ENCODE data around the gene SLC6A18. TPM values are rescaled to one million over a fixed set of nuclear protein-coding genes. Genes with fewer than 3 reads are reported as not detected.

Gene SLC6A18
- total RNA-seq, result not detected

DNA sequence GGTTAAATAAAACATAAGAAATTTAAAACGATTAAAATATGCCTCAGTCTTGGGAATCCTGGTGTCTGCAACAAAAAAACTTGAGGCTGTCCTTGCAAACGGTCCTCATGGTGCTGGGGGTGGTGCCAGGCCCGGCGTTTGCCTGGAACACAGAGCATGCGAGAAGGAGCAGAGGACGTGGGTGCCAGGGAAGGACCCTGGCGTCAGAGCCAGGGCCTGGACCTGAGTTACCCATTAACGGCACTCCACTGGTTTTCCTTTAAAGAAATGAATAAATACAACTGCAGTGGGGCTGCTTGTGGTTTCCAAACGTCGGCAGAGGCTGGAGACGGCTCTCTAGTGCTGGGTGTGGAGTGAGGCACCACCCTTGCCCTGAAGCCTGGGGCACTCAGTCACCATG, at the start of gene SLC6A18:
Gene SLC6A18, plus strand, starts transcription at position 301 of the 400 bp plus-strand sequence. Its CDS starts 97 bp downstream, at position 398.
- intact Hi-C loops (cut with DNase I), result no loop called here
- Histone ChIP-seq H3K9me3 (no peaks in the 10 kb centered on the region), H3K4me1 (no peaks in the 10 kb centered on the region), H3K27me3 (no peaks in the 10 kb centered on the region), H3K4me3 (replicated peaks in 1 of 3) (no peak within 1 kb of the TSS), H3K36me3 (no peaks in the 10 kb centered on the region), H3K27ac (no peak within 1 kb of the TSS)
- no peak for DNase-seq
- TF ChIP-seq POLR2A (IDR thresholded peaks at IDR 0.05) (no peak), CTCF (IDR thresholded peaks at IDR 0.05) (no peak)
- 71 to 79% methylated on average over 11 of the region's 11 CpGs for WGBS, 2 donors

DNA sequence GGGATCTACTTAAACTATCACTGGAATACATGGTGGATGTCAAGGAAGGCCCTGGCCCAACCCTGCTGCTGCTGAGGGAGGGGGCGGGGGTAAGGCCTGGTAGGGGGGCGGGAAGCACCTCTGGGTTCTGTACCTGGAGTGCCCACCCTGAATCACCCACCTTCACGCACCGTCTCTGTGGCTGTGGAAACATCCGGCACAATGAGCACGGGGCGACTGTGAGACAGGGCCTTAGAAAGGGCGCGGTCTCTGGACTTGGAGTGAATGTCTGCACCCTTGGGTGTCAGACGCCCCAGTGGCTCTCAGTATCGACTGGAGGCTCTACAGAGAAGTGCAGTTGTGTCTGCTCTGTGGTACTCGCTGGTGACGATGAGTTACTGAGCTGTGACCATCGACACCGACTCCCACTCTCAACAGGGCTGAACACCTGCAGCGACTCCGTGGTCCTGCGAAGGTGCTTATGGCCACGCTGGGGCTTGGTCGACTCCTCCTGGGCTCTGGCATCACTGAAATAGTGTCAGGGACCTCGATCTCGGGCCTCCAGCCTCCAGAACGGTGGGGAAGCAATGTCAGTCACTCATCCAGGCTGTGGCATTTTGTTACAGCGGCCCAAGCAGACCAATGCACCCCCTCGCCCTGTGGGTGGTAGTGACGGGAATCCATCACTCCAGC, 49.2 kb upstream of the SLC6A18 start:
- WGBS, 2 donors, result 81 to 82% methylated on average over 14 to 22 of the region's 26 CpGs
- H3K36me3 ChIP-seq, result no peaks in the 10 kb centered on the region
- TF ChIP-seq POLR2A (IDR thresholded peaks at IDR 0.05) (no peak), CTCF (IDR thresholded peaks at IDR 0.05) (no peak)
- DNase-seq, result peak in 1 of 2 donors; percentile 1
- peaks cover 0 to 6% of the 10 kb centered on the region in 2 donors for H3K4me1 ChIP-seq
- no peaks in the 10 kb centered on the region for H3K27me3 ChIP-seq
- H3K9me3 ChIP-seq, result no peaks in the 10 kb centered on the region
- no peak overlapping the region for H3K27ac ChIP-seq
- H3K4me3 ChIP-seq (replicated peaks in 1 of 3), result no peak overlapping the region
- intact Hi-C loops (cut with DNase I), result loop anchor here (10.0 kb wide), 1 partner anchor 171 kb away; the partner anchor contains the start of gene NKD2

GRCh38 chr5:1176473-1177391, 48.4 kb upstream of the SLC6A18 start:
- H3K27me3 ChIP-seq, result no peaks in the 10 kb centered on the region
- no peak overlapping the region for H3K4me3 ChIP-seq (replicated peaks in 1 of 3)
- intact Hi-C loops (cut with DNase I), result loop anchor here (10.0 kb wide), 1 partner anchor 172 kb away; the partner anchor contains the start of gene NKD2
- peaks cover 0 to 6% of the 10 kb centered on the region in 2 donors for H3K4me1 ChIP-seq
- no peak overlapping the region for H3K27ac ChIP-seq
- no peak for DNase-seq
- TF ChIP-seq POLR2A (IDR thresholded peaks at IDR 0.05) (no peak), CTCF (IDR thresholded peaks at IDR 0.05) (no peak)
- 82 to 88% methylated on average over 33 to 36 of the region's 42 CpGs for WGBS, 2 donors
- no peaks in the 10 kb centered on the region for H3K36me3 ChIP-seq
- H3K9me3 ChIP-seq, result no peaks in the 10 kb centered on the region

- no peak for TF ChIP-seq POLR2A (IDR thresholded peaks at IDR 0.05)
- no peak for TF ChIP-seq CTCF (IDR thresholded peaks at IDR 0.05)
- H3K9me3 ChIP-seq, result no peaks in the 10 kb centered on the region
- no peak for DNase-seq
- no peaks in the 10 kb centered on the region for H3K27me3 ChIP-seq
- no peak overlapping the region for H3K27ac ChIP-seq
- no peak overlapping the region for H3K4me3 ChIP-seq (replicated peaks in 1 of 3)
- no peaks in the 10 kb centered on the region for H3K36me3 ChIP-seq
- WGBS, 2 donors, result 93 to 94% methylated on average over 8 to 12 of the region's 30 CpGs
- intact Hi-C loops (cut with DNase I), result loop anchor here (10.0 kb wide), 1 partner anchor 173 kb away; the partner anchor contains the start of gene NKD2
- H3K4me1 ChIP-seq, result peaks cover 0 to 6% of the 10 kb centered on the region in 2 donors
These were observed 47.2 kb upstream of the SLC6A18 start for GRCh38 chr5:1177826-1178528.

Measured in thyroid gland (tissue), 4 donors.